Transverse colon (tissue), 4 donors: ENCODE results near the gene ZNF268. TPM values are rescaled to one million over a fixed set of nuclear protein-coding genes. Genes with fewer than 3 reads are reported as not detected.

Experiments used
- DNase-seq: peaks from one replicate; pipeline ENCODE4 v3.0.0-alpha.2; 2019
- H3K27ac ChIP-seq, 4 donors: fragments of 200-600 bp; sonication (generic); 2 replicates each; pipeline ENCODE4 v1.5.1; 2016 to 2018; ENCODE audit warnings: inconsistent platforms in 4 of 4
- H3K27me3 ChIP-seq: fragments of 200-600 bp; sonication (generic); 2 replicates; pipeline ENCODE4 v1.5.1; 2017; ENCODE audit warnings: inconsistent platforms
- H3K36me3 ChIP-seq, 4 donors: fragments of 200-600 bp; sonication (generic); 2 replicates each; pipeline ENCODE4 v1.5.1; 2017 to 2019; ENCODE audit warnings: inconsistent platforms in 4 of 4
- H3K4me1 ChIP-seq, 4 donors: fragments of 200-600 bp; sonication (generic); 2 replicates each; pipeline ENCODE4 v1.5.1; 2017 to 2020; ENCODE audit warnings: inconsistent platforms in 4 of 4
- H3K4me3 ChIP-seq, 4 donors: fragments of 200-600 bp; sonication (generic); 1 replicate in 1 of 4; 2 replicates in 3 of 4; pipeline versions ENCODE4 v1.5.1 to v1.6.1; 2017 to 2019; ENCODE audit warnings: inconsistent platforms in 4 of 4
- H3K9me3 ChIP-seq, 2 donors: fragments of 200-600 bp; sonication (generic); 2 replicates each; pipeline ENCODE4 v1.5.1; 2017 to 2019; ENCODE audit warnings: inconsistent platforms in 2 of 2
- EP300 ChIP-seq: sonication (generic); formaldehyde crosslinking; IDR thresholded peaks from one replicate; pipeline ENCODE4 v1.6.1; 2017; ENCODE audit warnings: antibody characterized with exemption, low read depth
- POLR2A ChIP-seq: fragments of 450-650 bp; IDR thresholded peaks from one replicate; pipeline ENCODE4 v1.6.1; 2016; ENCODE audit warnings: antibody characterized with exemption, mild to moderate bottlenecking, moderate library complexity
- POLR2AphosphoS5 ChIP-seq, 3 donors: sonication (generic); formaldehyde crosslinking; IDR thresholded peaks; one replicate each; pipeline ENCODE4 v1.6.1; 2016; ENCODE audit warnings: antibody characterized with exemption in 3 of 3
- WGBS, 2 donors: methylation state at CpG; one replicate each; pipeline ENCODE4 v1.1.5; 2018; ENCODE audit warnings: low coverage in 1 of 2; 5-methylcytosine and 5-hydroxymethylcytosine counted together
- in situ Hi-C, 4 donors: fragments of 200-750 bp; cut with MboI; loops; one replicate each; pipeline versions ENCODE4 v1.15.0 to v1.15.1; 2017; ENCODE audit warnings: low sequenced_read_pairs in 3 of 4, low pct_ligation_motif_present in 1 of 4, low pct_unique_long_range_greater_than_20kb in 1 of 4
- intact Hi-C: fragments of 100-400 bp; cut with DNase I; formaldehyde crosslinking; loops from one replicate; pipeline ENCODE4 v1.15.1; 2023; ENCODE audit warnings: low total_unique reads
- total RNA-seq, 4 donors: library from RNA; depleted of rRNA; stranded (reverse); fragments of >200 nt; gene quantifications; one replicate each; pipeline ENCODE4 v1.1.0, GENCODE V29; 2016
- TF ChIP-seq, protein P1 (sequence below), 5 experiments: fragments of 200-600 bp in 3 of 5; fragments of 450-650 bp in 2 of 5; sonication (generic) in 3 of 5; IDR thresholded peaks; 1 replicate in 2 of 5; 2 replicates in 3 of 5; pipeline ENCODE4 v1.5.1; 2016 to 2017; ENCODE audit warnings: antibody characterized with exemption in 5 of 5, inconsistent platforms in 3 of 5, mild to moderate bottlenecking in 2 of 5, moderate library complexity in 1 of 5

The ZNF268 gene
- 10 to 100 TPM; 12.2 to 30.3 (median 16.1) TPM for total RNA-seq

DNA sequence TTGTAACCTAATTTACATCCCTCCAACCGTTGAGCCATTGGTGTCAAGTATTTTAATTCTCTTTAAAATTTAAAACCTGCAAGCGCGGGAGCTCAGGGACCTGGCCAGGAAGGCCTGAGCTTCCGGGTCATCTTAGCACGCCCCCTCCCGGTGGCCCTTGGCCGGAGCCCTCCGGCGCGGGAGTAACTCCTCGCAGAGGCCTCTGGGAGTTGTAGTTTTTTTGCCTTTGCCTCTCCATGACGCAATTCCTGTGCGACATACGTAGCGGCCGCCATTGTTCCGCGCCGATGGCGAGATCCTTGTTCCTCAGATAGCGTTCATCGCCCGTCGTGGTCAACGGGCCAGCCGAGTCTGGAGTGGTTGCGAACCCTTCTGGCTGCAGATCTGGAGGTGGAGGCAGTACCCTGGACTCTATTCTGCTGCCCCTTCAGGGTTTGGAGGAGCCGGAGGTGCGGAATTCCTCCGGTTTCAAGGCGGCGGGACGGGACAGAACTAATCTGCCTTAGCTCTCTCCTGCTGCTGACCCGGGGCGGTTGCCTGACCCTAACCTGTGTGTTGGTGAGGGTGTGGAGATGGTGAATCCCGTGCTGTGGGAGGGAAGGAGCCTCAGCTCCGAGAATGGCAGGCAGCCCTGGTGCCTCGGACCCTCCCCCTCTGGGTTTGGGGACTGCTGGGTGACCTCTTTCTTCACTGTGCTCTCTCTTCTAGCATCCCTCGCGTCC lies at the start of gene ZNF268:
Gene ZNF268 (plus strand): TSS at position 258 of the 722 bp plus-strand sequence. CDS start 503 bp downstream, outside the sequence.
- peaks cover 0 to 39% (median 19%) of the 10 kb centered on the region in 4 donors for H3K36me3 ChIP-seq
- peaks cover 4 to 9% (median 7%) of the 10 kb centered on the region in 4 donors for H3K4me1 ChIP-seq
- no peaks in the 10 kb centered on the region for H3K27me3 ChIP-seq
- TF ChIP-seq POLR2AphosphoS5 (IDR thresholded peaks at IDR 0.05) = peak; percentile 68 to 79 (median 73)
- TF ChIP-seq, protein P1, sequence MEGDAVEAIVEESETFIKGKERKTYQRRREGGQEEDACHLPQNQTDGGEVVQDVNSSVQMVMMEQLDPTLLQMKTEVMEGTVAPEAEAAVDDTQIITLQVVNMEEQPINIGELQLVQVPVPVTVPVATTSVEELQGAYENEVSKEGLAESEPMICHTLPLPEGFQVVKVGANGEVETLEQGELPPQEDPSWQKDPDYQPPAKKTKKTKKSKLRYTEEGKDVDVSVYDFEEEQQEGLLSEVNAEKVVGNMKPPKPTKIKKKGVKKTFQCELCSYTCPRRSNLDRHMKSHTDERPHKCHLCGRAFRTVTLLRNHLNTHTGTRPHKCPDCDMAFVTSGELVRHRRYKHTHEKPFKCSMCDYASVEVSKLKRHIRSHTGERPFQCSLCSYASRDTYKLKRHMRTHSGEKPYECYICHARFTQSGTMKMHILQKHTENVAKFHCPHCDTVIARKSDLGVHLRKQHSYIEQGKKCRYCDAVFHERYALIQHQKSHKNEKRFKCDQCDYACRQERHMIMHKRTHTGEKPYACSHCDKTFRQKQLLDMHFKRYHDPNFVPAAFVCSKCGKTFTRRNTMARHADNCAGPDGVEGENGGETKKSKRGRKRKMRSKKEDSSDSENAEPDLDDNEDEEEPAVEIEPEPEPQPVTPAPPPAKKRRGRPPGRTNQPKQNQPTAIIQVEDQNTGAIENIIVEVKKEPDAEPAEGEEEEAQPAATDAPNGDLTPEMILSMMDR (IDR thresholded peaks at IDR 0.05) = peak; percentile 68 to 82 (median 77)
- peak; percentile 55 for TF ChIP-seq POLR2A
- no peak for TF ChIP-seq EP300
- H3K27ac ChIP-seq = peak within 1 kb of the TSS; percentile 65 to 82 (median 73)
- peaks cover 52 to 60% of the 10 kb centered on the region in 2 donors for H3K9me3 ChIP-seq
- DNase-seq = peak; percentile 94
- intact Hi-C loops = no loop called here
- in situ Hi-C loops = no loop called here
- 2 to 4% methylated on average over 5 to 40 of the region's 40 CpGs for WGBS, 2 donors
- H3K4me3 ChIP-seq = peak within 1 kb of the TSS; percentile 39 to 95 (median 76)

DNA sequence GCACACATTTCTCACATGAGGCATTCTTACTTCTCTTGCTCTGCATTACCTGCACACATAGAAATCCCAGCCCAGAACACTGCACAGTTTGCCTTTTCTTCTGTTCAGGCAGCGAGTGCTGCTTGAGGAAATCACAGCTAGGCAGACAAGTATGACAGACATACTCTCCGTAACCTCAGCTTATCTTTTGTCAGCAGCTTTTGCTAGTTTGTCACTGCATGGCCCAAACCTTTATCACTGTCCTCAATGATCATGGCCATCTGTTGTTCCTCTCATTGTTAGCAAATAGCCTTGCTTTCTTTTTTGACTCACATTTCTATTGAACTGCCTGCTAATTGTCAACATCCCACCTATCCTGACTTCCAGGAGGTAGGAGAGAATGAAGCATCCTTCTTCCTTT lies 45.5 kb upstream of the ZNF268 start:
- intact Hi-C loops (no loop called here), in situ Hi-C loops (no loop called here)
- Histone ChIP-seq H3K36me3 (peaks cover 0 to 74% (median 22%) of the 10 kb centered on the region in 4 donors), H3K4me1 (peaks cover 0 to 6% (median 4%) of the 10 kb centered on the region in 4 donors), H3K27ac (no peak overlapping the region), H3K27me3 (no peaks in the 10 kb centered on the region), H3K9me3 (peaks cover 73 to 81% of the 10 kb centered on the region in 2 donors), H3K4me3 (no peak overlapping the region)
- DNase-seq = no peak
- WGBS, 2 donors = 84 to 97% methylated on average over 2 of the region's 2 CpGs
- no peak for TF ChIP-seq EP300
- TF ChIP-seq POLR2A = no peak

GRCh38 chr12:133145981-133146380 lies 35.3 kb upstream of the ZNF268 start:
- no peak overlapping the region for H3K4me3 ChIP-seq
- no peaks in the 10 kb centered on the region for H3K27me3 ChIP-seq
- DNase-seq = no peak
- peaks cover 0 to 89% (median 42%) of the 10 kb centered on the region in 4 donors for H3K36me3 ChIP-seq
- no peaks in the 10 kb centered on the region for H3K4me1 ChIP-seq
- intact Hi-C loops (no loop called here), in situ Hi-C loops (no loop called here)
- 87 to 95% methylated on average over 2 of the region's 2 CpGs for WGBS, 2 donors
- TF ChIP-seq, protein P1 (IDR thresholded peaks at IDR 0.05) = no peak
- TF ChIP-seq POLR2AphosphoS5 (IDR thresholded peaks at IDR 0.05) = no peak
- TF ChIP-seq POLR2A = no peak
- no peak for TF ChIP-seq EP300
- H3K9me3 ChIP-seq = peaks cover 72 to 88% of the 10 kb centered on the region in 2 donors
- H3K27ac ChIP-seq = no peak overlapping the region

GRCh38 chr12:133156125-133156690 lies 25.1 kb upstream of the ZNF268 start:
- in situ Hi-C loops = no loop called here
- Histone ChIP-seq H3K4me3 (no peak overlapping the region), H3K36me3 (peaks cover 10 to 74% (median 42%) of the 10 kb centered on the region in 4 donors), H3K27me3 (no peaks in the 10 kb centered on the region), H3K27ac (no peak overlapping the region), H3K4me1 (no peaks in the 10 kb centered on the region), H3K9me3 (peaks cover 94 to 96% of the 10 kb centered on the region in 2 donors)
- intact Hi-C loops = no loop called here
- DNase-seq = no peak
- TF ChIP-seq POLR2AphosphoS5 (IDR thresholded peaks at IDR 0.05) = no peak
- TF ChIP-seq EP300 = no peak
- TF ChIP-seq POLR2A = no peak
- TF ChIP-seq, protein P1 (IDR thresholded peaks at IDR 0.05) = no peak
- 100% methylated on average over 1 to 2 of the region's 2 CpGs for WGBS, 2 donors
